SJCRH30 (cell line): Measurements from ENCODE around the gene SLC35F1. TPM values are rescaled to one million over a fixed set of nuclear protein-coding genes. Genes with fewer than 3 reads are reported as not detected.

Source experiments
- DNase-seq, 2 experiments: peaks; one replicate each; pipeline ENCODE4 v3.0.0-alpha.2; 2015 to 2020
- H3K27ac ChIP-seq: fragments of 250-450 bp; sonication (Bioruptor Pico); 2 replicates; pipeline ENCODE4 v1.5.1; 2020; ENCODE audit warnings: mild to moderate bottlenecking, moderate library complexity
- H3K27me3 ChIP-seq: fragments of 250-450 bp; sonication (Bioruptor Pico); 2 replicates; pipeline ENCODE4 v1.5.1; 2020; ENCODE audit warnings: mild to moderate bottlenecking, moderate library complexity
- H3K36me3 ChIP-seq: fragments of 250-450 bp; sonication (Bioruptor Pico); 2 replicates; pipeline ENCODE4 v1.5.1; 2020; ENCODE audit warnings: mild to moderate bottlenecking, moderate library complexity
- H3K4me1 ChIP-seq: fragments of 250-450 bp; sonication (Bioruptor Pico); 2 replicates; pipeline ENCODE4 v1.5.1; 2020; ENCODE audit warnings: mild to moderate bottlenecking, moderate library complexity
- H3K4me3 ChIP-seq: fragments of 250-450 bp; sonication (Bioruptor Pico); 2 replicates; pipeline ENCODE4 v1.5.1; 2020; ENCODE audit warnings: mild to moderate bottlenecking, moderate library complexity
- H3K9me3 ChIP-seq: fragments of 250-450 bp; sonication (Bioruptor Pico); replicated peaks from 2 replicates; pipeline ENCODE4 v1.5.1; 2020; ENCODE audit warnings: mild to moderate bottlenecking, moderate library complexity
- total RNA-seq: library from RNA; depleted of rRNA; stranded (reverse); fragments of >200 nt; shearing (Covaris generic); gene quantifications from 2 replicates; pipeline ENCODE4 v1.2.3, GENCODE V29; 2014

The SLC35F1 gene
- total RNA-seq, 1 experiment from 2014 or later = 1.2 TPM

DNA sequence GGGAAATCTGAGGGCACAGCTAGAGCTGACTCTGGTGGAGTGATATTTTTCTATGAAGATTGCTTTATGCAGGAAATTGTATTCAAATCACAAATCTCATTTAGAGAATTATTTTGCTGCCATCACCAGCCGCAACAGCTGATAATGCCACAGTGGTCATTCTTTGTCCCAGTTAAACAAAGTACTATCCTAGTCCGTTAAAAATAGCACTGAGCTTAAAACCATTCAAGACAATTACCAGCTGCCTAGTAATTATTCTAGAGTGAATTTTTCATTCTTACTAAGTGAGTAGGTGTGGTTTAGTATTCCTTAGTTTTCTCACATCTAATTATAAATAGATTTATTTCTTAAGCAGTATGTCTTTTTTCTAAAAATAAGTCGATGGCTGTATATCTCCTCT, 190.5 kb downstream of the SLC35F1 start:
- DNase-seq = no peak
- Histone ChIP-seq H3K4me3 (no peak overlapping the region), H3K27ac (no peak overlapping the region), H3K4me1 (no peaks in the 10 kb centered on the region), H3K27me3 (no peaks in the 10 kb centered on the region), H3K36me3 (no peaks in the 10 kb centered on the region), H3K9me3 (no peaks in the 10 kb centered on the region)

DNA sequence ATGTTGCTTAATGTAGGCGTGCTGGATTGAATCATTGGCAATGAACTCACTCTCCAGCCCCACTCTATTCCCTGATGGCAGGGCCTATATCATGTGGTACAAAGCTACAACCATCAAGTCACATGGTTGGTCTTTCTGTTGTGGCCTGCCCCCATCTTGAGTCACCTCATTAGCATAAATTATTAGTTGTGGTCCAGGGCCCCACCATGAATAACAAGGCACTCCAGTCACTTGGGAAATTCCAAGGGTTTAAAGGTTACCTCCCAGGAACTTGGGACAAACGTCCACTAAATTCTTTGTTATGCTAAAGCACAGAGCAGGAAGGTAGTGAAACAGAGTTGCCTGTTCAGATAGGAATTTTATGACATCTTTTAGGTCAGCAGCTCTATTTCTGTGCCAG, 193.7 kb downstream of the SLC35F1 start:
- no peaks in the 10 kb centered on the region for H3K4me1 ChIP-seq
- no peak overlapping the region for H3K27ac ChIP-seq
- no peaks in the 10 kb centered on the region for H3K9me3 ChIP-seq
- no peaks in the 10 kb centered on the region for H3K36me3 ChIP-seq
- H3K27me3 ChIP-seq = no peaks in the 10 kb centered on the region
- H3K4me3 ChIP-seq = no peak overlapping the region
- DNase-seq = no peak

DNA sequence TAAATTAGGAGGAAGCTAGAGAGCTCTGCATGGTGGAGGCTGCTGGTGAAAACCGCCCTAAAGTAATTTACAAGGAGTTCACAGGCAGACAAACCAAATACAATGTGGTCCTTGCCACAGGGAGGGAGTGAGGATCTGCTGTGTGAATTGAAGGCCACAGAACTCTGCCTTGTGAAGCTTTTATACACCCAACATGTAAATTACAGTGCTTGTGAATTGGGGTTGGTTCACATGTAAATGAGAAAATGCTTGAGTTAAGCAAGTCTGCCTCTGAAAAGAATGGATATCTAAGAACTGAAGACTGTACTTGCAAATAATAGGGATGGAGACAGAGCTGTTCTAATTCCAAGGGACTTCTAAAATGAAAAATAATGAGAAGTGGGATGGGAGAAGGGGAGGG, 194.2 kb downstream of the SLC35F1 start:
- Histone ChIP-seq H3K4me3 (no peak overlapping the region), H3K27ac (no peak overlapping the region), H3K27me3 (no peaks in the 10 kb centered on the region), H3K4me1 (no peaks in the 10 kb centered on the region), H3K36me3 (no peaks in the 10 kb centered on the region), H3K9me3 (no peaks in the 10 kb centered on the region)
- DNase-seq = no peak

DNA sequence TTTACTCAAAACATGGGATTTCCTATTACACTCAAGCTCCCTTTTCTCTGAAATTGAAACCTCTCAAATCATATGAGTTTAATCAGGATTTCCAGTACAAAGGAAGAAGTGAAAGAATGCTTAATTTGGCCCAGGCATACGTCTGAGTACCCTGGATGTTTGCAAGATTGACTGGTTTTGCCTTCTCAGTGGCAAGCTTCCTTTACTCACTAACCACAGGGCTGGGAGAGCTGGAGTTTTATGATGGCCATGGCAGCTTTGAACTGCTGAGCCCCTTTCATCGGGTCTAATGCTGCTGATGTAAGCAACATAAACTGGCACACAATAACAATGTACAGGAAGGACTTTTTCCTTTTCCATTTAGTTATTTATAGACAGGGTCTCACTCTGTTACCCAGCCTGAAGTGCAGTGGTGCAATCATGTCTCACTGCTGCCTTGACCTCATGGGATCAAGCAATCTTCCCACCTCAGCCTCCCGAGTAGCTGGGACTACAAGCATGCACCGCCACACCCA, 194.8 kb downstream of the SLC35F1 start:
- Histone ChIP-seq H3K4me1 (no peaks in the 10 kb centered on the region), H3K36me3 (no peaks in the 10 kb centered on the region), H3K27me3 (no peaks in the 10 kb centered on the region), H3K4me3 (no peak overlapping the region), H3K9me3 (no peaks in the 10 kb centered on the region), H3K27ac (no peak overlapping the region)
- no peak for DNase-seq

DNA sequence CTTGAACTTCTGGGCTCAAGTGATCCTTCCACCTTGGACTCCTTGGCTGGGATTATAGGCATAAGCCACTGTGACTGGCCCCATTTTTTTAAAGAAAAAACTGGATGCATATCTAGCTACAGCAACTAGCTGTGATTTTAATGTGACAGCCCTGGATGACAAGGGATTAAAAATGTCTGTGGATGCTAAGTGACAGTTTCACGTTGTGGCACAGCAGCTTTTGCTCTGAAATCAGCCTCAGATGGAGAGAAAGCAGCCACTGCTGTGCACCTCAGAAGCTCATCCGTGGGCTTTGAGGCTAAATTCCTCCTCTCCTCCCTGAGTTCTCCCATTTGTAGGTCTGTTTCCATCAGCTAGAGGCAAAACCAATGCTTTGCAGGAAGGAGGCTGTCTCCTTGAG, 195.3 kb downstream of the SLC35F1 start:
- H3K27me3 ChIP-seq = no peaks in the 10 kb centered on the region
- no peak overlapping the region for H3K27ac ChIP-seq
- no peak overlapping the region for H3K4me3 ChIP-seq
- no peaks in the 10 kb centered on the region for H3K9me3 ChIP-seq
- no peaks in the 10 kb centered on the region for H3K36me3 ChIP-seq
- no peaks in the 10 kb centered on the region for H3K4me1 ChIP-seq
- DNase-seq = no peak

DNA sequence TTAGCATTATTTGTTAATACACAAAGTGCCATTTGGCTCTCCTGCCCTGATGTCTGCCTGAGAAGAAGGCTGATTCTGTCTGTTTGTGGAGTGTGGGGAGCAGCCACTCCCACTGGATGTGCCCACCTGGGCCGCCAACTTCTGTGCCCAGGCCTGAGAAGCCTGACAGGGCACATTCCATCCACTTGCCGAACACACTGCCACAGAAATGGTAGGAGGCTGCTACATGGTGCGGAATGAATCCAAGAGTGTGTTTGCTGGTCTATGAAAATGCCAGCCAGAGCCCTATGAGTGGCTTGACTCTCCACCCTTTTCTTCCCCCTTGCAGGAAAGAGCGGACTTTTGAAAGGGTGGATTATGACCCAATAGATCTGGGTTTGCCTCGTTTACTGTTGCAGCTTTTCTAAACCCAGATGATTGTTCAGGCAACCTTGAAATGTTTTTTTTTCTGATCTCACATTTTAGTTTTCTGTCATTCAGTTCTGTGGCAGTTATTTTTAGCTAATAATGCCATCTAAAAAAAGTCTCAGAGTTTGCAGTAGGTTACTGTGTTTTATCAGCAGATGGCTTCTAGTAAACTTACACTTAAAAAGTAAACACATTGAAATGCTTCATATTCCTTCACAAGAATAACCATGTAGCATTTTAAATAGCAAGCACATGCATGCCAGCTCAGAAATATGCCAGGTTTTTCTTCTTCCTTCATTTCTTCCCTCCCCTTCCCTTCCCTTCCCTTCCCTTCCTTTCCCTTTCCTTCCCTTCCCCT, 196.5 kb downstream of the SLC35F1 start:
- no peak for DNase-seq
- Histone ChIP-seq H3K27me3 (no peaks in the 10 kb centered on the region), H3K4me1 (no peaks in the 10 kb centered on the region), H3K4me3 (no peak overlapping the region), H3K36me3 (no peaks in the 10 kb centered on the region), H3K27ac (no peak overlapping the region), H3K9me3 (no peaks in the 10 kb centered on the region)

DNA sequence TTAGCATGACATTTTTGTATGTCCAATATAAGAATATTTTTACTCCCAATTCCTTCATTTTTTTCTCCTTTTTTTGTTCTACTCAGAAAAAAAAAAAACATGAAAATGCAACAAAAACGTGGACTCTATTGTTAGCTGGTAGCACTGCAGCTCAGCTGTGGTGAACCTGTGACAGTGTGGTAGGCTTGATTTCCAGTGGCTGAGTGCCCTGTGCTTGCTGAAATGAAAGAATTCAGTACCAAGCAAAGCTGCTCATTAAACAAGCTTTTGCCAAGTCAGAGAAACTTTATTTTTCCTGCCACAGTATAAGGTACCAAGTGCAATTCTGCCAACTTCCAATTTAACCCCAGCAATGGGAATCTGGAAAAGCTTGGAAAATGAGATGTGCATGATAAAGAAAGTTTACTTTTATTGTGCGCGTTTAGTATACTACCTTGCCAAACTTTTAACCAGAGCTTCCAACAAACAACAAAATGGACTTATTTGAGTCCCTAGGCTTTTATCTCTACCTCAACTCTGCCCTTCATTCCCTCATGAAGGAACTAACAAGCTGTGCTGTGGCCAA, 215.2 kb downstream of the SLC35F1 start:
- no peak overlapping the region for H3K27ac ChIP-seq
- no peaks in the 10 kb centered on the region for H3K4me1 ChIP-seq
- no peak overlapping the region for H3K4me3 ChIP-seq
- H3K27me3 ChIP-seq = no peaks in the 10 kb centered on the region
- H3K36me3 ChIP-seq = no peaks in the 10 kb centered on the region
- no peak for DNase-seq
- H3K9me3 ChIP-seq = no peaks in the 10 kb centered on the region

DNA sequence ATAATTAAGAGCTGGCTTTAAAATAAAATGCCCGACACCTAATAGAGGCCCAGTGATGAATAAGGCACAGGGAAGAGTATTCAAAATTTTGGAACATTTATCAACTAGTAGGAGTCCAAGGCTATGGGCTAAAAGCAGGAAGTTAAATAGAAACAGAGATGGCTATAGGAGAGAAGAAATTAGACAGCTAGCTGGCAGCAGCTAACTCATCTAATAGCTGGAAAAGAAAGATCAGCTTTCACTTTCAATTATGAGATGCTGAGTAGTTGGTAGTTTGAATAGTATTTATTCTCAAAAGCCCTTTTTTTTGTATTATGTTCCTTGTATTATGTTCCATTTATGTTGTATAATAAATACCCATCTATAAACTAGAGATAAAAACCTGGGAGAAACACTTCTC, 215.7 kb downstream of the SLC35F1 start:
- H3K4me3 ChIP-seq = no peak overlapping the region
- no peaks in the 10 kb centered on the region for H3K9me3 ChIP-seq
- H3K4me1 ChIP-seq = no peaks in the 10 kb centered on the region
- H3K36me3 ChIP-seq = no peaks in the 10 kb centered on the region
- no peak for DNase-seq
- H3K27ac ChIP-seq = no peak overlapping the region
- H3K27me3 ChIP-seq = no peaks in the 10 kb centered on the region

DNA sequence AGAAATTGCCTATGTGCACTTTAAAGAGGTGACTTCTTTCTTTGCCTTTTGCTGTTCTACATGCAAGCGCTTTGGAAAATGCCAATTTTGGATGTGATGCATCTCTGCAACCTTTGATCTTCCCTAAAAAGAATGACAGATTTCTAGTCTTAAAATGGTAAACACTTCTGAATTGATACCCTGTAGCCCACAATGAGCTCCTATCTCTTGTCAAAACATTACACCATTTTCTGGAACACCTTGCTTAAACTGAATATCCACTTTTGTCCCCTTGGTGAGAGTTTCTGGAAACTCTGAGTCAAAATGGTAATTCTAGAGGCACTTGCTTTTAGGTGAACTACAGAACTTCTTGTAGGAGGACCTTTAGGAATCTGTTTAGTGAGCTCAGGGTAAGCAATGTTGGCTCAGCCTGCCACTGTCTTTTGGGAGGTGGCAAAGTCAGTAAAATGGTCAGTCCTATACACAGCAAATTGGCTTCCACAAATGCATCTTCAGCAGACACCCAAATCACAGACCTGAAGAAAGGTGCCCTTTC, 216.5 kb downstream of the SLC35F1 start:
- Histone ChIP-seq H3K36me3 (no peaks in the 10 kb centered on the region), H3K27ac (no peak overlapping the region), H3K9me3 (no peaks in the 10 kb centered on the region), H3K4me1 (no peaks in the 10 kb centered on the region), H3K27me3 (no peaks in the 10 kb centered on the region), H3K4me3 (no peak overlapping the region)
- DNase-seq = no peak

DNA sequence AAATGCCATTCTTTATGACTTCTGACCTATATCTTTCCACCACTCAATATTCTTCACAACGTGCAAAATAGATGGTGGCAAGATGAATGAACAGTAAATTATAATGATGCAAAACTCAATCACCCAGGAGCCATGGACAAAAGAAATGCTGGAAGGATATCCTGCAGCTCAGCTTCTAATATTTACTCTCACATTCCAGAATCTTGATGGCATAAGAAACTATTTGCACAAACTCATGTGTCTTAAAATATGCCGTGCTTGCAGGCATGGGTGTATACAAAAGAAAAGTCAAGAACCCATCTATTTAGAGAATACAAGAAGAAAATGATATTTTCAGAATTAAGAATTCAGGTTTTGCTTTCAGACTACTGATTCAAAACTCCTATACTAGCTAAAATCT, 217.8 kb downstream of the SLC35F1 start:
- Histone ChIP-seq H3K4me1 (no peaks in the 10 kb centered on the region), H3K36me3 (no peaks in the 10 kb centered on the region), H3K27me3 (no peaks in the 10 kb centered on the region), H3K4me3 (no peak overlapping the region), H3K27ac (no peak overlapping the region), H3K9me3 (no peaks in the 10 kb centered on the region)
- no peak for DNase-seq

DNA sequence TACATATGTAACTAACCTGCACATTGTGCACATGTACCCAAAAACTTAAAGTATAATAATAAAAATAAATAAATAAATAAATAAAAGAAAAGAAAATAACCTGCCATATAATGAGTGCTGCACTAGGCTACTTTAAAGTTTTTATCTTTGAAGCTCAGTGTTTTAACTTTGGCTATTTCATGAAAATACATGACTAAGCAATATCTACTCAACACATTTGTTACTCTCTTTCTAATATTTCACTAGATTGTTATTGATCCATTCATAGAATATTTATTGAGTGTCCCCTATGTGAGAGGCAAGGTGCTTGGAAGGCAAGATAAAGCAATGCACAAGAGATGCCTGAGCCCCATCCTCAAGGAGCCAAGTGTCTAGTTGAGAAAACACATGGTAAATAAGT, 221.7 kb downstream of the SLC35F1 start:
- H3K27ac ChIP-seq = no peak overlapping the region
- no peaks in the 10 kb centered on the region for H3K4me1 ChIP-seq

DNA sequence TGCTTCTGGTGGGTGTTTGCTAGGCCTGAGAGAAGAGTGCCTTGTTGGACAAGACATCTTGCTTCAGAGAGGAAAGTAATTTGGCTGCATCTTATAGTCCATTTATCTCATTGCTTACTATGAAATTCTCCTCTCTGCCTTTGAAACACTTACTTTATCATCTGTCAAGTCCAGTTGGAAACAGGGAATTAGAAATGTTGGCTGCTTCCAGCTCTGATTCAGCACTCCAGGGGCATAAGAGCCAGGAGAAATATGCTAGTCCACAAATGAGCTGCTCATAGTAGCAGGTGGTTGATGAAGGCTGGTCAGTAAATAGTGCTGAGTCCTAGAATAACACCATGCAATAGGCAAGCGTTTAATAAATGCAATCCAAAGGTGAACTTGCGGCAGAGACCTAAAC, 227.1 kb downstream of the SLC35F1 start:
- Histone ChIP-seq H3K27me3 (no peaks in the 10 kb centered on the region), H3K4me1 (no peaks in the 10 kb centered on the region), H3K9me3 (no peaks in the 10 kb centered on the region), H3K4me3 (no peak overlapping the region), H3K27ac (no peak overlapping the region), H3K36me3 (no peaks in the 10 kb centered on the region)
- no peak for DNase-seq

More for the DNA sequence above, 221.7 kb downstream of the SLC35F1 start:
- Histone ChIP-seq H3K9me3 (no peaks in the 10 kb centered on the region), H3K4me3 (no peak overlapping the region), H3K27me3 (no peaks in the 10 kb centered on the region), H3K36me3 (no peaks in the 10 kb centered on the region)
- no peak for DNase-seq

DNA sequence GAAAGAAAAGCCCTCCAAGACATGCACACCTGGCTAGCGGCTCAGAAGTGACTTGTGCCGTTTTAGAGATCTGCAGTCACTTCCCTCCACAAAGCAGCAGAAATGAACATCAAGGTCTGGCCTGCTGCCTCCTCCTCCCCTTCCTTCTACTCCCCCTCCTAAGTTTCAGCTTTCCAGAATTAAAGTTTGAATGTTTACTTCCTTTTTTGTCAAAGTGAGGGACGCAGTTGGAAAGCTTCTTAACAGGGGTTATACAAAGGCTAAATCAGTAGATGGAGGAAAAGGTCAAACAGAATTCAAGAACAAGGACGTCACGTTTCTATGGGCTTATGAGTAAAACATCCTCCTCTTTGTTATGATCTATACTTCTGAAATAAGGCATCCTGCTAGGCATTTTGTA, 227.7 kb downstream of the SLC35F1 start:
- no peaks in the 10 kb centered on the region for H3K4me1 ChIP-seq
- no peaks in the 10 kb centered on the region for H3K36me3 ChIP-seq
- DNase-seq = no peak
- H3K4me3 ChIP-seq = no peak overlapping the region
- H3K27ac ChIP-seq = no peak overlapping the region
- H3K27me3 ChIP-seq = no peaks in the 10 kb centered on the region
- no peaks in the 10 kb centered on the region for H3K9me3 ChIP-seq

DNA sequence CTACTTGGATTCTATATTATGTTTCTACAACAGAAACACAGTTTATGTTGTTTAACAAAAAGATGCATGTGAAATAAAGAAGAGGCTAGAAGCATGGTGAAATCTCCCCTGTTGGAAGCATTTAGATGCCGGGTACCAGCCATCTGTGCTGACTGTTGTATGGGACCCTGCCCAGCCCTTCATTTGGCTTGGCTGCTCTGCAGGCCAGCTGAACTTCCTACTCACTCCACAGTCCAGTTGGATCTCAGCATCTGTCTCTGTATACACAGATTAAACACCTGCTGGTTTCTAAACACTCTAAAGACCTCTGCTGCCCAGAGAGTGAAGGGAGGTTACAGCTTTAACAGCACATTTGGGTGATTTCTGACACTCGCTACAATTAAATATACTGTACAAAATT, 228.3 kb downstream of the SLC35F1 start:
- Histone ChIP-seq H3K36me3 (no peaks in the 10 kb centered on the region), H3K27me3 (no peaks in the 10 kb centered on the region), H3K4me1 (no peaks in the 10 kb centered on the region), H3K27ac (no peak overlapping the region), H3K9me3 (no peaks in the 10 kb centered on the region), H3K4me3 (no peak overlapping the region)
- no peak for DNase-seq

DNA sequence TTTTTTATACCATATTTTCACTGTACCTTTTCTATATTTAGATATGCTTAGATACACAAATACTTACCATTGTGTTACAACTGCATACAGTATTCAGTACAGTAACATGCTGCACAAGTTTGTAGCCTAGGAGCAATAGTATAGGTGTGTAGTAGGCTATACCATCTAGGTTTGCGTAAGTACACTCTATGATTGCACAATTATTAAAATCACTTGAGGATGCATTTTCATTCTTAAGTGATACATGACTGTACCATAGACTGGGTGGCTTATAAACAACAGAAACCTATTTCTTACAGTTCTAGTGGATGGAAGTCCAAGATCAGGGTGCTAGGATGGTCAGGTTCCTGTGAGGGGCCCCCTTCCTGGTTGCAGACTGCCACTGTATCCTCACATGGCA, 234.1 kb downstream of the SLC35F1 start:
- no peak for DNase-seq
- no peak overlapping the region for H3K4me3 ChIP-seq
- no peaks in the 10 kb centered on the region for H3K9me3 ChIP-seq
- no peaks in the 10 kb centered on the region for H3K4me1 ChIP-seq
- H3K27me3 ChIP-seq = no peaks in the 10 kb centered on the region
- H3K36me3 ChIP-seq = no peaks in the 10 kb centered on the region
- no peak overlapping the region for H3K27ac ChIP-seq

DNA sequence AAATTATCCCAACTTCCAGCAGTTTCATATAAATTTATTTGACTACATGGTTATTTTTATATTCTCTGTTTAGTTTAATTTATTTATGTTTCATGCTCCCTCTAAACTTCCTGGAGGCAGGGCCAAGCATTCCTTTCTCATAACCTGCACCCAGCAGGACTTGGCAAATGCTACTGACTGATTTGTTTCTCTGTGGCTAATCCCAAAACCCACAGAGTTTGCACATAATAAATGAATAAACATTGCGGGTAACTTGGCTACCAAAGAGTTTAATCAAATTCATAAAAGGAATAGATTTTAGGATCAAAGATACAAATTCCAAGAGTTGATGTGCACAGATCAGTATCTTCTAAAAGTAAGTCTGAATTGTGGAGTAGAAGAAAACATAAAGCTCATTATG, 239.5 kb downstream of the SLC35F1 start:
- Histone ChIP-seq H3K4me3 (no peak overlapping the region), H3K27ac (no peak overlapping the region), H3K27me3 (no peaks in the 10 kb centered on the region), H3K4me1 (no peaks in the 10 kb centered on the region), H3K36me3 (no peaks in the 10 kb centered on the region), H3K9me3 (no peaks in the 10 kb centered on the region)
- DNase-seq = no peak
